ENCODE results near the gene RNF168.

DNA sequence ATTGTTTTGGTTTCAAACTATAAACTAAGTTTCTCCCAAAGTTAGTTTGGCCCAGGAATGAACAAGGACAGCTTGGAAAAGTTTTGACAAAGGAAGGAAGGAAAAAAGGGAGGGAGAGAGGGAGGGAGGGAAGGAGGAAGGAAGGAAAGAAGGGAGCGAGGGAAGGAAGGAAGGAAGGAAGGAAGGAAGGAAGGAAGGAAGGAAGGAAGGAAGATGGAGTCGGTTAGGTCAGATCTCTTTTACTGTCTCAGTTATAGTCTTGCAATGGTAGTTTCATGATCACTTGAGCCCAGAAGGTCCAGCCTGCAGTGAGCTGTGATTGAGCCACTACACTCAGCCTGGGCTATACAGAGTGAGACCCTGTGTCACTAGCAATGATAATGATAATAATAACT, 59.1 kb downstream of the RNF168 start:
- no peak for TF ChIP-seq FOXM1 (IDR thresholded peaks at IDR 0.05; ENCODE audit: borderline replicate concordance)
- TF ChIP-seq SP1 (IDR thresholded peaks at IDR 0.05): no peak
- TF ChIP-seq BHLHE40 (IDR thresholded peaks at IDR 0.05; ENCODE audit: borderline replicate concordance): no peak
- TF ChIP-seq NFRKB (IDR thresholded peaks at IDR 0.05): no peak
- no peak for TF ChIP-seq ZNF384 (IDR thresholded peaks at IDR 0.05)
- no peak for TF ChIP-seq ARNT (IDR thresholded peaks at IDR 0.05)
- no peak for TF ChIP-seq FOXA1 (IDR thresholded peaks at IDR 0.05)
- no peak for TF ChIP-seq FOXK2 (IDR thresholded peaks at IDR 0.05)
- no peak for TF ChIP-seq ELF4 (IDR thresholded peaks at IDR 0.05)
- TF ChIP-seq TARDBP (IDR thresholded peaks at IDR 0.05): no peak
